BLaER1 treated with 17β-estradiol and CSF1 and Interleukin-3, amounts not matched to agents 10 nM and 100 nM (cell line): Measurements from ENCODE around the gene DNAJA2.
"Not testable (repeated sequence)": the region's sequence is repeated elsewhere in the genome, so short reads cannot be mapped to it uniquely, and the experiment has no call there.

Experiments used
- H3K27ac ChIP-seq, 11 experiments: shearing (Covaris generic); formaldehyde crosslinking; 2 replicates each; pipeline ENCODE4 v1.8.1; 2022
- H3K27me3 ChIP-seq, 11 experiments: shearing (Covaris generic); formaldehyde crosslinking; 2 replicates each; pipeline ENCODE4 v1.8.1; 2022
- H3K36me3 ChIP-seq, 11 experiments: shearing (Covaris generic); formaldehyde crosslinking; 2 replicates each; pipeline ENCODE4 v1.8.1; 2022
- H3K4me1 ChIP-seq, 10 experiments: shearing (Covaris generic); formaldehyde crosslinking; 2 replicates each; pipeline ENCODE4 v1.8.1; 2022
- H3K4me2 ChIP-seq, 11 experiments: shearing (Covaris generic); formaldehyde crosslinking; 2 replicates each; pipeline ENCODE4 v1.8.1; 2022
- H3K4me3 ChIP-seq, 10 experiments: shearing (Covaris generic); formaldehyde crosslinking; 2 replicates each; pipeline ENCODE4 v1.8.1; 2022
- H3K9ac ChIP-seq, 11 experiments: shearing (Covaris generic); formaldehyde crosslinking; 2 replicates each; pipeline ENCODE4 v1.8.1; 2022
- H3K9me3 ChIP-seq, 11 experiments: shearing (Covaris generic); formaldehyde crosslinking; replicated peaks in 1 of 11; 2 replicates each; pipeline ENCODE4 v1.8.1; 2022
- H4K20me1 ChIP-seq, 11 experiments: shearing (Covaris generic); formaldehyde crosslinking; 2 replicates each; pipeline ENCODE4 v1.8.1; 2022
- Cebpa-rat ChIP-seq, 11 experiments: shearing (Covaris generic); IDR thresholded peaks; 2 replicates each; pipeline ENCODE4 v1.8.1; 2022

DNAJA2 gene

GRCh38 chr16:46948548-46949166 is 24.8 kb downstream of the DNAJA2 start:
- TF ChIP-seq Cebpa-rat (IDR thresholded peaks at IDR 0.05): no peak
- H3K4me2 ChIP-seq: no peak overlapping the region
- no peak overlapping the region for H3K4me3 ChIP-seq
- no peak overlapping the region for H3K27ac ChIP-seq
- H3K9me3 ChIP-seq: no peaks in the 10 kb centered on the region
- H3K36me3 ChIP-seq: peaks cover 0 to 5% (median 0%) of the 10 kb centered on the region in 11 experiments; a peak in 3 of 22 replicates
- H3K9ac ChIP-seq: no peak overlapping the region; a peak in 1 of 22 replicates
- no peaks in the 10 kb centered on the region for H3K27me3 ChIP-seq
- no peaks in the 10 kb centered on the region; a peak in 1 of 22 replicates for H4K20me1 ChIP-seq
- peaks cover 0 to 14% (median 3%) of the 10 kb centered on the region in 10 experiments; a peak in 9 of 20 replicates for H3K4me1 ChIP-seq

- Histone ChIP-seq H3K4me1 (peaks cover 0 to 19% (median 5%) of the 10 kb centered on the region in 10 experiments; a peak in 10 of 20 replicates), H3K27me3 (no peaks in the 10 kb centered on the region), H4K20me1 (no peaks in the 10 kb centered on the region; a peak in 1 of 22 replicates), H3K9me3 (no peaks in the 10 kb centered on the region), H3K4me2 (no peak overlapping the region), H3K36me3 (no peaks in the 10 kb centered on the region), H3K27ac (no peak overlapping the region), H3K4me3 (no peak overlapping the region), H3K9ac (no peak overlapping the region)
- TF ChIP-seq Cebpa-rat (IDR thresholded peaks at IDR 0.05): no peak
These were observed 25.4 kb downstream of the DNAJA2 start for GRCh38 chr16:46947900-46948547.

- H3K27ac ChIP-seq, H3K9ac ChIP-seq, H3K27me3 ChIP-seq, H4K20me1 ChIP-seq, H3K4me2 ChIP-seq, H3K9me3 ChIP-seq, H3K36me3 ChIP-seq, H3K4me3 ChIP-seq: not testable (repeated sequence)
- peaks cover 0 to 22% (median 6%) of the 10 kb centered on the region in 10 experiments; a peak in 10 of 20 replicates for H3K4me1 ChIP-seq
These were observed 28.8 kb downstream of the DNAJA2 start for GRCh38 chr16:46944713-46945112.

- Histone ChIP-seq H3K4me2 (peak overlapping the region in 3 of 11 experiments; percentile 11 to 60 (median 20); a peak in 2 of 22 replicates), H3K9me3 (peaks cover 0 to 4% (median 0%) of the 10 kb centered on the region in 11 experiments; a peak in 2 of 22 replicates), H4K20me1 (no peaks in the 10 kb centered on the region), H3K36me3 (no peaks in the 10 kb centered on the region), H3K4me1 (peaks cover 9 to 28% (median 24%) of the 10 kb centered on the region in 10 experiments; a peak in 19 of 20 replicates), H3K4me3 (no peak overlapping the region), H3K27me3 (no peaks in the 10 kb centered on the region), H3K27ac (no peak overlapping the region), H3K9ac (no peak overlapping the region)
- TF ChIP-seq Cebpa-rat (IDR thresholded peaks at IDR 0.05): no peak
These were observed 35.9 kb downstream of the DNAJA2 start for GRCh38 chr16:46937536-46937935.

GRCh38 chr16:46932802-46933201 is 40.7 kb downstream of the DNAJA2 start:
- peaks cover 0 to 18% (median 15%) of the 10 kb centered on the region in 10 experiments; a peak in 19 of 20 replicates for H3K4me1 ChIP-seq
- peak overlapping the region in 2 of 11 experiments; percentile 18 to 38; a peak in 1 of 22 replicates for H3K27ac ChIP-seq
- no peak overlapping the region for H3K4me3 ChIP-seq
- no peak for TF ChIP-seq Cebpa-rat (IDR thresholded peaks at IDR 0.05)
- H3K4me2 ChIP-seq: peak overlapping the region; percentile 10 to 70 (median 45); a peak in 18 of 22 replicates
- peaks cover 11 to 38% (median 37%) of the 10 kb centered on the region in 11 experiments; a peak in 21 of 22 replicates for H3K36me3 ChIP-seq
- peaks cover 0 to 4% (median 0%) of the 10 kb centered on the region in 11 experiments; a peak in 2 of 22 replicates for H3K9me3 ChIP-seq
- no peaks in the 10 kb centered on the region for H3K27me3 ChIP-seq
- H3K9ac ChIP-seq: no peak overlapping the region; a peak in 1 of 22 replicates
- H4K20me1 ChIP-seq: peaks cover 0 to 22% (median 6%) of the 10 kb centered on the region in 11 experiments; a peak in 10 of 22 replicates

GRCh38 chr16:46930861-46931260 is 42.6 kb downstream of the DNAJA2 start:
- H3K4me2 ChIP-seq: no peak overlapping the region
- no peaks in the 10 kb centered on the region for H3K27me3 ChIP-seq
- H3K4me3 ChIP-seq: no peak overlapping the region
- H3K27ac ChIP-seq: no peak overlapping the region
- H3K36me3 ChIP-seq: peaks cover 25 to 58% (median 57%) of the 10 kb centered on the region in 11 experiments
- H3K4me1 ChIP-seq: peaks cover 0 to 17% (median 12%) of the 10 kb centered on the region in 10 experiments; a peak in 17 of 20 replicates
- TF ChIP-seq Cebpa-rat (IDR thresholded peaks at IDR 0.05): no peak
- no peak overlapping the region for H3K9ac ChIP-seq
- H3K9me3 ChIP-seq: peaks cover 0 to under 1% (median 0%) of the 10 kb centered on the region in 11 experiments; a peak in 2 of 22 replicates
- H4K20me1 ChIP-seq: peaks cover 0 to 33% (median 12%) of the 10 kb centered on the region in 11 experiments; a peak in 10 of 22 replicates

- Histone ChIP-seq H3K27ac (no peak overlapping the region), H3K4me3 (no peak overlapping the region), H3K9ac (peak overlapping the region in 1 of 11 experiments; percentile 26; a peak in 1 of 22 replicates), H3K36me3 (peaks cover 28 to 70% (median 69%) of the 10 kb centered on the region in 11 experiments), H3K27me3 (no peaks in the 10 kb centered on the region), H3K9me3 (no peaks in the 10 kb centered on the region), H3K4me1 (peaks cover 0 to 17% (median 12%) of the 10 kb centered on the region in 10 experiments; a peak in 17 of 20 replicates), H4K20me1 (peaks cover 0 to 38% (median 13%) of the 10 kb centered on the region in 11 experiments; a peak in 11 of 22 replicates), H3K4me2 (peak overlapping the region in 1 of 11 experiments; percentile 20; a peak in 1 of 22 replicates)
- no peak for TF ChIP-seq Cebpa-rat (IDR thresholded peaks at IDR 0.05)
These were observed 43.8 kb downstream of the DNAJA2 start for GRCh38 chr16:46929378-46930332.

- Histone ChIP-seq H3K36me3 (peaks cover 37 to 78% (median 77%) of the 10 kb centered on the region in 11 experiments), H3K9ac (no peak overlapping the region), H4K20me1 (peaks cover 0 to 45% (median 13%) of the 10 kb centered on the region in 11 experiments; a peak in 11 of 22 replicates), H3K4me2 (no peak overlapping the region), H3K4me1 (peaks cover 0 to 17% (median 12%) of the 10 kb centered on the region in 10 experiments; a peak in 17 of 20 replicates), H3K27ac (no peak overlapping the region), H3K27me3 (no peaks in the 10 kb centered on the region), H3K4me3 (no peak overlapping the region), H3K9me3 (no peaks in the 10 kb centered on the region)
- no peak for TF ChIP-seq Cebpa-rat (IDR thresholded peaks at IDR 0.05)
These were observed 44.7 kb downstream of the DNAJA2 start for GRCh38 chr16:46928811-46929210.
